PFSK-1 (cell line): ENCODE results near the gene KHK.
A peak's percentile ranks its signal among the peaks of the same experiment; 100 is the strongest.

Source experiments
- FOXP2 ChIP-seq: optimal IDR thresholded peaks from 2 replicates; pipeline ENCODE3; 2011; ENCODE audit warnings: borderline replicate concordance, control low read depth, inconsistent platforms; ENCODE audit not compliant: insufficient read depth; ENCODE audit errors: extremely low read length, extremely low read depth
- POLR2AphosphoS5 ChIP-seq: IDR thresholded peaks from 2 replicates; pipeline ENCODE4 v1.6.1; 2012; ENCODE audit warnings: low read depth, mild to moderate bottlenecking, control low read depth, low read length, moderate library complexity
- REST ChIP-seq, 2 experiments: IDR thresholded peaks; 2 replicates each; pipeline versions ENCODE4 v1.6.1 to v1.8.0; 2011 to 2012; ENCODE audit warnings: low read depth in 2 of 2, low read length in 2 of 2, control low read depth in 1 of 2, inconsistent platforms in 1 of 2, mild to moderate bottlenecking in 1 of 2, moderate library complexity in 1 of 2; ENCODE audit not compliant: insufficient read depth in 1 of 2
- SIN3A ChIP-seq: IDR thresholded peaks from 2 replicates; pipeline ENCODE4 v1.6.1; 2012; ENCODE audit warnings: mild to moderate bottlenecking, low read length, moderate library complexity, borderline replicate concordance; ENCODE audit not compliant: insufficient read depth
- TAF1 ChIP-seq: IDR thresholded peaks from 2 replicates; pipeline ENCODE4 v1.6.1; 2012; ENCODE audit warnings: low read length, control low read depth, borderline replicate concordance; ENCODE audit not compliant: insufficient read depth

Gene KHK

GRCh38 chr2:27118525-27119329, 32.2 kb downstream of the KHK start, which contains the start of gene CGREF1:
Gene CGREF1 (minus strand): TSS chr2:27119128. CDS start chr2:27104366, 14,762 bp downstream.
- TF ChIP-seq FOXP2 (peak; percentile 72), SIN3A (no peak), TAF1 (no peak), POLR2AphosphoS5 (no peak), REST (IDR thresholded peaks at IDR 0.05; ENCODE audit: insufficient read depth in 1 of 2, low read depth in 2 of 2, low read length in 2 of 2) (peak; percentile 28 to 35; a peak in 1 of 4 replicates)

GRCh38 chr2:27121906-27122305, 35.3 kb downstream of the KHK start:
- TF ChIP-seq TAF1: no peak
- TF ChIP-seq FOXP2: no peak
- no peak for TF ChIP-seq REST (IDR thresholded peaks at IDR 0.05; ENCODE audit: insufficient read depth in 1 of 2, low read depth in 2 of 2, low read length in 2 of 2)
- TF ChIP-seq POLR2AphosphoS5: no peak
- no peak for TF ChIP-seq SIN3A

GRCh38 chr2:27122791-27123190, 36.2 kb downstream of the KHK start:
- no peak for TF ChIP-seq REST (IDR thresholded peaks at IDR 0.05; ENCODE audit: insufficient read depth in 1 of 2, low read depth in 2 of 2, low read length in 2 of 2)
- TF ChIP-seq POLR2AphosphoS5: no peak
- no peak for TF ChIP-seq SIN3A
- TF ChIP-seq TAF1: no peak
- TF ChIP-seq FOXP2: no peak

- TF ChIP-seq FOXP2 (peak; percentile 25), TAF1 (no peak)
Observed at GRCh38 chr2:27123302-27124150, 37.0 kb downstream of the KHK start, which contains the start of gene ABHD1. Gene ABHD1 (plus strand): TSS chr2:27123815. CDS start chr2:27123949, 134 bp downstream.

GRCh38 chr2:27125104-27125503, 38.5 kb downstream of the KHK start:
- TF ChIP-seq FOXP2 (no peak), POLR2AphosphoS5 (no peak), SIN3A (no peak), TAF1 (no peak), REST (IDR thresholded peaks at IDR 0.05; ENCODE audit: insufficient read depth in 1 of 2, low read depth in 2 of 2, low read length in 2 of 2) (no peak)
